Measurements from ENCODE around the gene MCM8. TPM values are rescaled to one million over a fixed set of nuclear protein-coding genes. Genes with fewer than 3 reads are reported as not detected.
A peak's percentile ranks its signal among the peaks of the same experiment; 100 is the strongest.

The MCM8 gene
- total RNA-seq, 1 experiment from 2014 or later, result 28.0 TPM

- ATAC-seq (no peak), DNase-seq (ENCODE audit: low spot score) (no peak)
- Mint-ChIP-seq H3K4me3 (no peak overlapping the region), H3K4me1 (peaks cover 4% of the 10 kb centered on the region; the same call in 1 of the 2 replicates), H3K27me3 (ENCODE audit: low read depth) (no peaks in the 10 kb centered on the region), H3K36me3 (peaks cover 25% of the 10 kb centered on the region), H3K9me3 (no peaks in the 10 kb centered on the region), H3K27ac (no peak overlapping the region)
- no peak for TF ChIP-seq AFF4 (CRISPR knock-in tag; IDR thresholded peaks at IDR 0.05; ENCODE audit: borderline replicate concordance)
- no peak for TF ChIP-seq SMAD3 (CRISPR knock-in tag; IDR thresholded peaks at IDR 0.05; ENCODE audit: borderline replicate concordance)
- TF ChIP-seq HMGA2 (CRISPR knock-in tag; IDR thresholded peaks at IDR 0.05), result no peak
- no peak for TF ChIP-seq CBFB (CRISPR knock-in tag; IDR thresholded peaks at IDR 0.05; ENCODE audit: low read depth)
- TF ChIP-seq PRRX2 (CRISPR knock-in tag; IDR thresholded peaks at IDR 0.05), result no peak
- no peak for TF ChIP-seq JUN (CRISPR knock-in tag; IDR thresholded peaks at IDR 0.05)
- TF ChIP-seq ZNF416 (CRISPR knock-in tag; IDR thresholded peaks at IDR 0.05), result no peak
- TF ChIP-seq ZNF281 (CRISPR knock-in tag; IDR thresholded peaks at IDR 0.05), result no peak
- TF ChIP-seq NFYB (CRISPR knock-in tag; conservative IDR thresholded peaks at IDR 0.05; ENCODE audit: low read depth), result no peak
- ChIA-PET CTCF (interaction anchor here (0.5 kb wide), 1 partner anchor 463 kb away, joined by 3 read pairs; no protein-coding TSS in a partner anchor), POLR2A (interaction anchor here (0.9 kb wide), 1 partner anchor 17 kb away, joined by 3 read pairs; no protein-coding TSS in a partner anchor)
Observed at GRCh38 chr20:6039766-6040165, 89.3 kb downstream of the MCM8 start.

- ATAC-seq (no peak), DNase-seq (ENCODE audit: low spot score) (no peak)
- Mint-ChIP-seq H3K4me3 (no peak overlapping the region), H3K4me1 (peaks cover 4% of the 10 kb centered on the region; the same call in 1 of the 2 replicates), H3K27ac (0 out of 2 replicates have a peak overlapping the region, but pooled peaks have one; percentile 4), H3K27me3 (ENCODE audit: low read depth) (no peaks in the 10 kb centered on the region), H3K36me3 (peaks cover 22% of the 10 kb centered on the region), H3K9me3 (no peaks in the 10 kb centered on the region)
- TF ChIP-seq CREM (CRISPR knock-in tag; IDR thresholded peaks at IDR 0.05) (no peak), CBFB (CRISPR knock-in tag; IDR thresholded peaks at IDR 0.05; ENCODE audit: low read depth) (no peak), GRHL2 (CRISPR knock-in tag; IDR thresholded peaks at IDR 0.05; ENCODE audit: insufficient replicate concordance, severe bottlenecking) (no peak), E2F4 (CRISPR knock-in tag; IDR thresholded peaks at IDR 0.05; ENCODE audit: borderline replicate concordance, low read depth) (no peak), ZBTB43 (CRISPR knock-in tag; IDR thresholded peaks at IDR 0.05) (no peak), E2F1 (CRISPR knock-in tag; IDR thresholded peaks at IDR 0.05) (no peak), ZSCAN18 (CRISPR knock-in tag; IDR thresholded peaks at IDR 0.05) (no peak), EMX1 (CRISPR knock-in tag; IDR thresholded peaks at IDR 0.05) (no peak), IRF1 (CRISPR knock-in tag; IDR thresholded peaks at IDR 0.05) (no peak), SMAD4 (CRISPR knock-in tag; IDR thresholded peaks at IDR 0.05) (no peak), JAZF1 (CRISPR knock-in tag; IDR thresholded peaks at IDR 0.05) (no peak), ATF1 (CRISPR knock-in tag; IDR thresholded peaks at IDR 0.05) (no peak), ZNF121 (CRISPR knock-in tag; IDR thresholded peaks at IDR 0.05) (no peak)
- ChIA-PET CTCF (interaction anchor here (0.5 kb wide), 1 partner anchor 464 kb away, joined by 3 read pairs; no protein-coding TSS in a partner anchor), POLR2A (interaction anchor here (0.5 to 0.9 kb wide), 2 partner anchors 18 to 27 kb away, joined by 3 to 4 read pairs; no protein-coding TSS in a partner anchor)
Observed at GRCh38 chr20:6040540-6040939, 90.1 kb downstream of the MCM8 start.
